Medulla oblongata (tissue), 1 donor: Measurements from ENCODE around the gene KRT31.
"Not testable (repeated sequence)": the region's sequence is repeated elsewhere in the genome, so short reads cannot be mapped to it uniquely, and the experiment has no call there.

ENCODE experiments used
- DNase-seq: peaks from one replicate; pipeline ENCODE4 v3.0.0-alpha.2; 2015; ENCODE audit errors: extremely low spot score

Gene KRT31

GRCh38 chr17:41417576-41418015 is 20.2 kb upstream of the KRT31 start:
- DNase-seq, result no peak

GRCh38 chr17:41417127-41417526 is 19.7 kb upstream of the KRT31 start:
- DNase-seq, result no peak

GRCh38 chr17:41416479-41416878 is 19.1 kb upstream of the KRT31 start:
- DNase-seq, result no peak

GRCh38 chr17:41415833-41416335 is 18.5 kb upstream of the KRT31 start:
- DNase-seq, result no peak

GRCh38 chr17:41415411-41415810 is 18.0 kb upstream of the KRT31 start:
- DNase-seq, result no peak

GRCh38 chr17:41413982-41414381 is 16.6 kb upstream of the KRT31 start:
- no peak for DNase-seq

- DNase-seq, result no peak
Observed at GRCh38 chr17:41413353-41413957, 16.0 kb upstream of the KRT31 start.

- no peak for DNase-seq
Observed at GRCh38 chr17:41411072-41411840, 13.8 kb upstream of the KRT31 start.

- DNase-seq, result no peak
Observed at GRCh38 chr17:41407226-41407625, 9.8 kb upstream of the KRT31 start.

- no peak for DNase-seq
Observed at GRCh38 chr17:41406205-41406604, 8.8 kb upstream of the KRT31 start.

- no peak for DNase-seq
Observed at GRCh38 chr17:41404024-41404671, 6.7 kb upstream of the KRT31 start.

- no peak for DNase-seq
Observed at GRCh38 chr17:41403404-41404023, 6.1 kb upstream of the KRT31 start.

GRCh38 chr17:41402161-41402560 is 4.8 kb upstream of the KRT31 start:
- DNase-seq, result no peak

- no peak for DNase-seq
Observed at GRCh38 chr17:41396340-41396739, 1.1 kb downstream of the KRT31 start.

- no peak for DNase-seq
Observed at GRCh38 chr17:41395611-41396010, 1.8 kb downstream of the KRT31 start.

- not testable (repeated sequence) for DNase-seq
Observed at GRCh38 chr17:41395044-41395443, 2.4 kb downstream of the KRT31 start.

GRCh38 chr17:41394254-41394996 is 3.0 kb downstream of the KRT31 start:
- no peak for DNase-seq

GRCh38 chr17:41393826-41394225 is 3.6 kb downstream of the KRT31 start:
- no peak for DNase-seq

GRCh38 chr17:41393294-41393693 is 4.1 kb downstream of the KRT31 start:
- DNase-seq, result no peak

- no peak for DNase-seq
Observed at GRCh38 chr17:41392278-41392677, 5.1 kb downstream of the KRT31 start.

- DNase-seq, result no peak
Observed at GRCh38 chr17:41391535-41391934, 5.9 kb downstream of the KRT31 start.
